Measurements from ENCODE around the gene FAM114A1.

Gene FAM114A1

GRCh38 chr4:38867478-38868058 is at the start of gene FAM114A1:
Gene FAM114A1, plus strand, starts transcription at chr4:38867806. Its CDS starts 10,273 bp downstream, at chr4:38878079.
- peaks cover 11% of the 10 kb centered on the region for H3K4me1 Mint-ChIP-seq
- DNase-seq (peak in 1 of 2 donors; percentile 21), ATAC-seq (peak; percentile 81)
- H3K27ac Mint-ChIP-seq = no peak within 1 kb of the TSS
- no peaks in the 10 kb centered on the region for H3K9me3 Mint-ChIP-seq
- peak within 1 kb of the TSS; percentile 69 to 71 for H3K4me3 Mint-ChIP-seq
- H3K27me3 Mint-ChIP-seq = peaks cover 22% of the 10 kb centered on the region

- no peak for DNase-seq
- Mint-ChIP-seq H3K9me3 (peaks cover 21 to 22% of the 10 kb centered on the region in 2 donors), H3K27me3 (no peaks in the 10 kb centered on the region), H3K4me3 (no peak overlapping the region), H3K27ac (no peak overlapping the region), H3K4me1 (peaks cover 25% of the 10 kb centered on the region)
- ATAC-seq = no peak
Measured at GRCh38 chr4:38818441-38818976, 49.1 kb upstream of the FAM114A1 start.

DNA sequence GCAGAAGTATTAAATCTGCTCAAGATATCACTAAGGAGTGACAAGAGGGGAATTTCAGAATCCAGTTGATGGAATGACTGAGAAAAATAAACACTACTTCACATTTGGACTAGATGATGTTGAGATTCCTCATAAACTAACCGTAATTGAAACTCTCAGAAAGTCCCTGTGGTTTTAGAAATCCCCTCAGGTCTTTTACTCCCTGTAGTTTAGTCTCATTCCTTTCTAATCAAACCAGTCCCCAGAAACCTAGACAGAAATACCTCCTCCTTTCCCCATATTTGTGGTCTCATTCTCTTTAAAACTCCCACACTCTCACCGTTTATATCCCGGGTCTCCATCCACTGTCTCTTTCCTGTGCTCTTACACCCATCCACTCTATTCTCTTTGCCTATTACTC is 48.0 kb upstream of the FAM114A1 start:
- H3K4me1 Mint-ChIP-seq = peaks cover 25% of the 10 kb centered on the region
- peaks cover 22 to 27% of the 10 kb centered on the region in 2 donors for H3K9me3 Mint-ChIP-seq
- peak; percentile 70 for ATAC-seq
- no peaks in the 10 kb centered on the region for H3K27me3 Mint-ChIP-seq
- no peak for DNase-seq
- H3K27ac Mint-ChIP-seq = peak overlapping the region in 1 of 2 donors; percentile 9
- peak overlapping the region; percentile 12 to 24 for H3K4me3 Mint-ChIP-seq

DNA sequence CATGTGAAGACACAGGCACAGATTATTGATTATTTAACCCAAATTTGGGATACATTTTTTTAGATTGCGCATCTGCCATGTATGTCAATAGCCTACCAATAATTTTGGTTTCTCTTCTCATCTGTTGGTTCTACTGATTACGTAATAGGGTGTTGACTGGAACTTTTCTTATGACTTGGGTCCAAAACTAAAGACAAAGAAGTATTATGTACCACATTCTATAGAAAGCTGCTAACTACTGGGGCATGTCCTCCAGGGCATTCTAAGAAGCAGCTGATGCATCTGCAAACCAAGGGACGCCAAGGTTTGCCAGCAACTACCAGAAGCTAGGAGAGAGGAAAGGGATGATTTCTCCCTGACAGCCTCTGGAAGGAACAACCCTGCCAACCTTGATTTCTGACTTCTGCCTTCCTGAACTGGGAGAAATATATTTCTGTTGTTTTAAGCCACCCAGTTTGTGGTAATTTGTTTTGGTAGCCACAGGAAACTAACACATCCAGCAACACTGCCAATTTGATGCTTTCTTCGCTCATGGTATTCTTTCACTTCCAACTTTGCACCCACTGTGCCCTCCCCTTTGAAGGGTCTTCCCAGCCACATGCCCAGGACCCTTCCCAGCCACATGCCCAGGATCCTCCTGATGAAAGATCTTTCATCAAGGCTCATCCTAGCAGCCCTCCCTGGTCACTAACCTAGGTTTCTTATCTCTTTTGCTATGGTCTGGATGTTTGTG is 47.1 kb upstream of the FAM114A1 start:
- Mint-ChIP-seq H3K27ac (no peak overlapping the region), H3K9me3 (peaks cover 21 to 22% of the 10 kb centered on the region in 2 donors), H3K4me3 (no peak overlapping the region)

GRCh38 chr4:38821739-38822138 is 45.9 kb upstream of the FAM114A1 start:
- no peak for DNase-seq
- no peak overlapping the region for H3K27ac Mint-ChIP-seq
- H3K9me3 Mint-ChIP-seq = peaks cover 22 to 27% of the 10 kb centered on the region in 2 donors
- no peak for ATAC-seq
- no peaks in the 10 kb centered on the region for H3K27me3 Mint-ChIP-seq
- no peak overlapping the region for H3K4me3 Mint-ChIP-seq
- peaks cover 25% of the 10 kb centered on the region for H3K4me1 Mint-ChIP-seq

More for the DNA sequence above, 47.1 kb upstream of the FAM114A1 start:
- no peaks in the 10 kb centered on the region for H3K27me3 Mint-ChIP-seq
- DNase-seq (no peak), ATAC-seq (no peak)
- peaks cover 25% of the 10 kb centered on the region for H3K4me1 Mint-ChIP-seq

DNA sequence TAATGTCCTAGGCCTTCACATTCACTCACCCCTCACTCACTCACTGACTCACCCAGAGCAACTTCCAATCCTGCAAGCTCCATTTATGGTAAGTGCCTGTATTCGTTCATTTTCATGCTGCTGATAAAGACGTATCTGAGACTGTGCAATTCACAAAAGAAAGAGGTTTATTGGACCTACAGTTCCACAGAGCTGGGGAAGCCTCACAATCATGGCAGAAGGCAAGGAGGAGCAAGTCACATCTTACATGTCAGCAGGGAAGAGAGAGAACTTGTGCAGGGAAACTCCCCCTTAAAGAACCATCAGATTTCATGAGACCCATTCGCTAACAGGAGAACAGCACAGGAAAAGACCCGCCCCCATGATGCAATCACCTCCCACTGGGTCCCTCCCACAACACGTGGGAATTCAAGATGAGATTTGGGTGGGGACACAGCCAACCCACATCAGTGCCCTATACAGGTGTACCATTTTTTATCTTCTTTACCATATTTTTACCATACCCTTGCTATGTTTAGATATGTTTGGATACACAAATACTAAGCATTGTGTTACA is 44.8 kb upstream of the FAM114A1 start:
- Mint-ChIP-seq H3K27me3 (no peaks in the 10 kb centered on the region), H3K9me3 (peaks cover 22 to 27% of the 10 kb centered on the region in 2 donors), H3K27ac (no peak overlapping the region), H3K4me1 (peaks cover 25% of the 10 kb centered on the region), H3K4me3 (no peak overlapping the region)
- DNase-seq (no peak), ATAC-seq (no peak)

DNA sequence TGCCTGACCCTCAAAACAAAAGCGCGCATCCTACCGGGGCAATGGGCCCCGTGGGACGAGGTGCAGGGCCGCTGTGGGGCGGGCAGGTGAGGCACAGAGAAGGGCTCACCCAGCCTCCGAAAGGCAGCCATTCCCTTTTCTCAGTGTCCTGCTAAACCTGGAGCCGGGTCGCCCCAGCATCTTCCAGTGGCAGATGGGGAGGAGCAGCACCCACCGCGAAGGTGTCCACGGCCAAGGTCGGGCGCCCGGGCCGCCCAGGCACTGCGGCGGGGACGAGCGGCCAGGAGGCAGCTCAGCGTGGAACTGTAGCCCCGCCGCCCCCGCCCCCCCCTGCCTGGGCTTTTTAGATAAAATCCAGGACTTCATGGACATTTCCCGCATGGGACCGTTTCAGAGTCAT is 43.8 kb upstream of the FAM114A1 start:
- no peaks in the 10 kb centered on the region for H3K27me3 Mint-ChIP-seq
- no peak for DNase-seq
- H3K4me3 Mint-ChIP-seq = no peak overlapping the region
- peaks cover 22 to 27% of the 10 kb centered on the region in 2 donors for H3K9me3 Mint-ChIP-seq
- peaks cover 20% of the 10 kb centered on the region for H3K4me1 Mint-ChIP-seq
- no peak for ATAC-seq
- H3K27ac Mint-ChIP-seq = no peak overlapping the region

DNA sequence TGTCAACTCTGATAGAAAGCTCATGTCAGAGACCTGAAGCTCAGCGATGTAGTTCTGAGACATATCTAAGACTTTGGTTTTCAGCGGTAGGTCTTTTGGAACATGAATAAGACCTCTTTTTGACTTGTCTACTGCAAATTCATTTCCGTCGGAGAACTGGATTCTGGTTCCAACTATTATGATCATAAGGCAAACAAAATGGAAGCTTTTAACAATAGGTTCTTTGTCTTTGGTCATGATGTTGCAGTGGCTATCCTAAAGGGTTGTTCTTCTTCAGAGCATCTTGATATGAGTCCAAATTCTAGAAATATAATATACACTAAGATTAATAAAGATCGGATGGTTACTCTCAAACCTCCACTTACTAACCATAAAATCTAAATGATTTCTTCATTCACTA is 38.4 kb upstream of the FAM114A1 start:
- no peaks in the 10 kb centered on the region for H3K27me3 Mint-ChIP-seq
- ATAC-seq (no peak), DNase-seq (no peak)
- peaks cover 16 to 18% of the 10 kb centered on the region in 2 donors for H3K9me3 Mint-ChIP-seq
- no peak overlapping the region for H3K4me3 Mint-ChIP-seq
- no peak overlapping the region for H3K27ac Mint-ChIP-seq
- H3K4me1 Mint-ChIP-seq = peaks cover 5% of the 10 kb centered on the region

DNA sequence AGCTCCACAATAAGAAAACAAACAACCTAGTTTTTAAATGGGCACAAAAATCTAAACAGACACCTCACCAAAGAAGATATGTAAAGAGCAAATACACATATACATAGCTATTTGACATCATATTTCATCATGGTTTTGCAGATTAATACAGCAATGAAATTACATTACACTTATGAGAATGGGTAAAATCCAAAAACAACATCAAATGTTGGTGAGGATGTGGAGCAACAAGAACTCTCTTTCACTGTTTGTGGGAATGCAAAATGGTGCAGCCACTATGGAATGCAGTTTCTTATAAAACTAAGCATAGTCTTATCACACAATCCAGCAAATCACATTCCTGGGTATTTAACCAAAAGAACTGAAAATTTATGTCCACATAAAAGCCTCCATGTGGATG is 36.0 kb upstream of the FAM114A1 start:
- Mint-ChIP-seq H3K27me3 (no peaks in the 10 kb centered on the region), H3K9me3 (peaks cover 14 to 34% of the 10 kb centered on the region in 2 donors), H3K4me1 (peaks cover 6% of the 10 kb centered on the region), H3K4me3 (no peak overlapping the region), H3K27ac (no peak overlapping the region)
- ATAC-seq (no peak), DNase-seq (no peak)

- ATAC-seq (no peak), DNase-seq (no peak)
- Mint-ChIP-seq H3K27me3 (no peaks in the 10 kb centered on the region), H3K27ac (no peak overlapping the region), H3K4me3 (no peak overlapping the region), H3K9me3 (peaks cover 14 to 34% of the 10 kb centered on the region in 2 donors), H3K4me1 (peaks cover 12% of the 10 kb centered on the region)
Measured at GRCh38 chr4:38832206-38832605, 35.4 kb upstream of the FAM114A1 start.

- no peak for DNase-seq
- Mint-ChIP-seq H3K4me1 (peaks cover 19% of the 10 kb centered on the region), H3K27ac (peak overlapping the region in 1 of 2 donors; percentile 85), H3K9me3 (peaks cover 14 to 34% of the 10 kb centered on the region in 2 donors), H3K4me3 (no peak overlapping the region), H3K27me3 (no peaks in the 10 kb centered on the region)
- ATAC-seq = no peak
Measured at GRCh38 chr4:38832624-38833528, 34.7 kb upstream of the FAM114A1 start.

DNA sequence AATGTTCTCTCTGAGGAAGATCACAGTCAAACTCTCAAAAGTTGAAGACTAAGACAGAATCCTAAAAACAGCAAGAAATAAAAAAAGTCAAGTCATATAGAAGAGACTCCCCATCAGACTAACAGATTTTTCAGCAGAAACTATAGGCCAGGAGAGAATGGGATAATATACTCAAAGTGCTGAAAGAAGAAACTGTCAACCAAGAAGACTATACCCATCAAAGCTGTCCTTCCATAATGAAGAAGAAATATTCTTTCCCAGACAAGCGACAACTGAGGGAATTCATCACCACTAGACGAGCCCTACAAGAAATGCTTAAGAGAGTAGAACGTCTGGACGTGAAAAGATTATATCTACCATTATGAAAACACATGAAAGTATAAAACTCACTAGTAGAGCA is 33.0 kb upstream of the FAM114A1 start:
- ATAC-seq (no peak), DNase-seq (no peak)
- H3K4me1 Mint-ChIP-seq = peaks cover 29% of the 10 kb centered on the region
- H3K27me3 Mint-ChIP-seq = no peaks in the 10 kb centered on the region
- no peak overlapping the region for H3K27ac Mint-ChIP-seq
- H3K9me3 Mint-ChIP-seq = peaks cover 14 to 34% of the 10 kb centered on the region in 2 donors
- H3K4me3 Mint-ChIP-seq = no peak overlapping the region

- Mint-ChIP-seq H3K27ac (peak overlapping the region in 1 of 2 donors; percentile 18), H3K27me3 (no peaks in the 10 kb centered on the region), H3K4me1 (peaks cover 29% of the 10 kb centered on the region), H3K4me3 (peak overlapping the region; percentile 38 to 66), H3K9me3 (peaks cover 14 to 34% of the 10 kb centered on the region in 2 donors)
- ATAC-seq = peak; percentile 60
- DNase-seq = no peak
Measured at GRCh38 chr4:38837334-38837733, 30.3 kb upstream of the FAM114A1 start.

GRCh38 chr4:38837849-38838248 is 29.8 kb upstream of the FAM114A1 start:
- Mint-ChIP-seq H3K4me1 (peaks cover 29% of the 10 kb centered on the region), H3K27me3 (no peaks in the 10 kb centered on the region), H3K27ac (peak overlapping the region in 1 of 2 donors; percentile 18), H3K4me3 (peak overlapping the region; percentile 38 to 66), H3K9me3 (peaks cover 14 to 29% of the 10 kb centered on the region in 2 donors)
- peak; percentile 58 for ATAC-seq
- no peak for DNase-seq

DNA sequence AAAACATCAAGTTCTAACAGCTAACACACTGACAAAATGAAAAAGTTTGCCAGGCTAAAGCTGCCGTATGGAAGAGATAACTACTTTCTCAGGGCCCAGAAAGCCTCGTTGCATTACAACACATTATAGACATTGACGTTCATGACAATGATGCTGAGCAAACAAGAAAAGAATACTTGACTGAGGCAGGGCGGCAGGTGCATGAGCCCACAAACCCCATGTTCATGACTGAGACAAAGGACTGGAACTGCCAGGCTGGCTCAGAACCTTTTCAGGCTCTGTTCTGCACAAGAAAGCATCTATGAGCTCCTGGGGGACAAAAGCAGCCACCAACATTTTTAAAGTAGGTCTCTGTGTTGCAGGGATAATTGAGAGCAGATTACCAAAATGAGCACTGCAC is 24.6 kb upstream of the FAM114A1 start:
- Mint-ChIP-seq H3K9me3 (peaks cover 5 to 9% of the 10 kb centered on the region in 2 donors), H3K4me1 (peaks cover 9% of the 10 kb centered on the region)

More for the DNA sequence above, 24.6 kb upstream of the FAM114A1 start:
- H3K27me3 Mint-ChIP-seq = no peaks in the 10 kb centered on the region
- no peak overlapping the region for H3K27ac Mint-ChIP-seq
- DNase-seq = no peak
- H3K4me3 Mint-ChIP-seq = no peak overlapping the region
- no peak for ATAC-seq

Measured in stimulated activated naive CD8-positive, alpha-beta T cell treated with anti-CD3 and anti-CD28 coated beads, Interleukin-15, amount 100 ng/mL, for 72 hours (primary cell).